PC-9 (cell line): ENCODE measurements around the gene NOXA1.

Experiments
- EZH2 ChIP-seq: fragments of 200-600 bp; sonication (generic); IDR thresholded peaks from 2 replicates; pipeline ENCODE4 v1.8.0; 2017; ENCODE audit warnings: antibody characterized with exemption, low read depth
- TF ChIP-seq, protein P1 (sequence below): fragments of 200-600 bp; sonication (generic); conservative IDR thresholded peaks from 2 replicates; pipeline ENCODE4 v1.6.1; 2017; ENCODE audit warnings: mixed run types, antibody characterized with exemption, mild to moderate bottlenecking, moderate library complexity

DNA sequence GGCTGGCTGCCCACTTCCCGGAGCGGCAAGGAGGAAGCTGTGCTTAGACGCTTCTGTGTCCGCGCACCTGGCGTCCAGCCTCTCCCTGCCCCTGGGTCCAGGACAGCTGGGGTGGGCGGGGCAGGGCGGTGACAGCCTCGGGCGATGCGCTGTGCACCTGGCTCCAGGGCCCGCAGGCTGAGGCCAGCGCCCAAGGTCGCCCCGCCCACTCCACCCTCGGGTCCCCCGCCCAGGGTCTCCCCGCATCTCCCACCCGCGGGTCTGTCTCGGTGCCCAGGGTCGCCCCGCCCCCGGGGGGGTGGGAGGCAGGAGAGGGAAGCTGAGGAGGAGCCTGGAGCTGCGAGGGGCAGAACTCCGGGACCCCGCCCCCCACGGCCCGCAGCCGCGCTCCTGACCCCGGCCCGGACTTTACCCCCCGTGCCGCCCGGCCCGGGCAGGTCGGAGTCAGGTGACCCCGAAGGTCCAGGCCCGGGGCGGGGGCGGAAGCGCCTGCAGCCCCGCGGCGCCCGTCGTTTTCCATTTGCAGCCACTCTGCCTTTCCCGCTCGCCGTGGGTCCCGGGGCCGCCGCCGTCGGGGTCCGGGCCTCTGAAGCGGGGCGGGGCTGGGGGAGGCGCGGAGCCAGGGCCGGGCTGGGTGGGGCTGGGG is 18.2 kb downstream of the NOXA1 start, which contains the start of gene ENTPD8:
- TF ChIP-seq EZH2, result no peak
- TF ChIP-seq, protein P1, sequence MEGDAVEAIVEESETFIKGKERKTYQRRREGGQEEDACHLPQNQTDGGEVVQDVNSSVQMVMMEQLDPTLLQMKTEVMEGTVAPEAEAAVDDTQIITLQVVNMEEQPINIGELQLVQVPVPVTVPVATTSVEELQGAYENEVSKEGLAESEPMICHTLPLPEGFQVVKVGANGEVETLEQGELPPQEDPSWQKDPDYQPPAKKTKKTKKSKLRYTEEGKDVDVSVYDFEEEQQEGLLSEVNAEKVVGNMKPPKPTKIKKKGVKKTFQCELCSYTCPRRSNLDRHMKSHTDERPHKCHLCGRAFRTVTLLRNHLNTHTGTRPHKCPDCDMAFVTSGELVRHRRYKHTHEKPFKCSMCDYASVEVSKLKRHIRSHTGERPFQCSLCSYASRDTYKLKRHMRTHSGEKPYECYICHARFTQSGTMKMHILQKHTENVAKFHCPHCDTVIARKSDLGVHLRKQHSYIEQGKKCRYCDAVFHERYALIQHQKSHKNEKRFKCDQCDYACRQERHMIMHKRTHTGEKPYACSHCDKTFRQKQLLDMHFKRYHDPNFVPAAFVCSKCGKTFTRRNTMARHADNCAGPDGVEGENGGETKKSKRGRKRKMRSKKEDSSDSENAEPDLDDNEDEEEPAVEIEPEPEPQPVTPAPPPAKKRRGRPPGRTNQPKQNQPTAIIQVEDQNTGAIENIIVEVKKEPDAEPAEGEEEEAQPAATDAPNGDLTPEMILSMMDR, result no peak
